Neuronal stem cell (in vitro differentiated cells): ENCODE results near the gene SYT15.
A peak's percentile ranks its signal among the peaks of the same experiment; 100 is the strongest.

Source experiments
- DNase-seq: peaks from one replicate; pipeline ENCODE4 v3.0.0-alpha.2; 2013; ENCODE audit warnings: low spot score
- H2AFZ ChIP-seq: one replicate; pipeline ENCODE4 v1.6.1; 2013; ENCODE audit warnings: mild to moderate bottlenecking, low read length, inconsistent platforms
- H2AK5ac ChIP-seq: 2 replicates; pipeline ENCODE4 v1.6.1; 2013; ENCODE audit warnings: low read depth, mild to moderate bottlenecking, inconsistent platforms, low read length, moderate library complexity, mixed read lengths
- H2BK120ac ChIP-seq: 2 replicates; pipeline ENCODE4 v1.6.1; 2013; ENCODE audit warnings: low read depth, mild to moderate bottlenecking, inconsistent platforms, low read length, moderate library complexity, mixed read lengths
- H2BK12ac ChIP-seq: one replicate; pipeline ENCODE4 v1.6.1; 2013; ENCODE audit warnings: low read length, inconsistent platforms
- H2BK15ac ChIP-seq: 2 replicates; pipeline ENCODE4 v1.6.1; 2013; ENCODE audit warnings: mild to moderate bottlenecking, low read length, inconsistent platforms, mixed read lengths
- H2BK5ac ChIP-seq: one replicate; pipeline ENCODE4 v1.6.1; 2013; ENCODE audit warnings: inconsistent platforms, mild to moderate bottlenecking, low read length, moderate library complexity
- H3K14ac ChIP-seq: one replicate; pipeline ENCODE4 v1.6.1; 2013; ENCODE audit warnings: low read length, inconsistent platforms
- H3K18ac ChIP-seq: 2 replicates; pipeline ENCODE4 v1.6.1; 2013; ENCODE audit warnings: low read length, inconsistent platforms
- H3K23ac ChIP-seq: 2 replicates; pipeline ENCODE4 v1.6.1; 2013; ENCODE audit warnings: low read depth, mild to moderate bottlenecking, mixed read lengths, low read length, inconsistent platforms; ENCODE audit not compliant: poor library complexity
- H3K27ac ChIP-seq: replicated peaks from 3 replicates; pipeline ENCODE4 v1.5.1; 2013; ENCODE audit warnings: low read length, inconsistent platforms
- H3K27me3 ChIP-seq, 3 experiments: 2 replicates each; pipeline ENCODE4 v1.6.1; 2013; ENCODE audit warnings: low read length in 3 of 3, mild to moderate bottlenecking in 2 of 3, inconsistent platforms in 1 of 3, low read depth in 1 of 3, mixed read lengths in 1 of 3, moderate library complexity in 1 of 3; ENCODE audit not compliant: control insufficient read depth in 3 of 3, insufficient read depth in 3 of 3
- H3K36me3 ChIP-seq, 2 donors: replicated peaks in 1 of 2; 2 replicates each; pipeline ENCODE4 v1.6.1; 2013; ENCODE audit warnings: low read length in 2 of 2; ENCODE audit not compliant: control insufficient read depth in 2 of 2, insufficient read depth in 2 of 2
- H3K4ac ChIP-seq: 2 replicates; pipeline ENCODE4 v1.6.1; 2013; ENCODE audit warnings: inconsistent platforms, mild to moderate bottlenecking, low read length, moderate library complexity
- H3K4me1 ChIP-seq, 2 donors: 1 replicate in 1 of 2; 2 replicates in 1 of 2; pipeline ENCODE4 v1.6.1; 2013; ENCODE audit warnings: low read length in 2 of 2, low read depth in 1 of 2; ENCODE audit not compliant: control insufficient read depth in 2 of 2, insufficient read depth in 1 of 2
- H3K4me2 ChIP-seq: one replicate; pipeline ENCODE4 v1.6.1; 2013; ENCODE audit warnings: mild to moderate bottlenecking, low read length, inconsistent platforms; ENCODE audit not compliant: insufficient read depth, poor library complexity, severe bottlenecking
- H3K4me3 ChIP-seq, 2 donors: 2 replicates each; pipeline ENCODE4 v1.5.1; 2013; ENCODE audit warnings: low read length in 2 of 2, mild to moderate bottlenecking in 2 of 2, inconsistent platforms in 1 of 2, moderate library complexity in 1 of 2
- H3K79me1 ChIP-seq: one replicate; pipeline ENCODE4 v1.6.1; 2013; ENCODE audit warnings: low read depth, mild to moderate bottlenecking, inconsistent platforms, low read length, moderate library complexity
- H3K9ac ChIP-seq: one replicate; pipeline ENCODE4 v1.6.1; 2013; ENCODE audit warnings: mild to moderate bottlenecking, low read depth, low read length, inconsistent platforms; ENCODE audit not compliant: poor library complexity
- H3K9me3 ChIP-seq, 2 donors: replicated peaks in 1 of 2; 2 replicates each; pipeline versions ENCODE3 to v1.6.1; 2013; ENCODE audit warnings: low read length in 2 of 2, mild to moderate bottlenecking in 2 of 2, inconsistent platforms in 1 of 2, low read depth in 1 of 2, mixed read lengths in 1 of 2, moderate library complexity in 1 of 2; ENCODE audit not compliant: control insufficient read depth in 2 of 2, insufficient read depth in 1 of 2
- H4K8ac ChIP-seq: one replicate; pipeline ENCODE4 v1.6.1; 2013; ENCODE audit warnings: low read depth, mild to moderate bottlenecking, inconsistent platforms, low read length, moderate library complexity
- H4K91ac ChIP-seq: one replicate; pipeline ENCODE4 v1.6.1; 2013; ENCODE audit warnings: low read length, low read depth, mild to moderate bottlenecking, inconsistent platforms; ENCODE audit not compliant: poor library complexity
- WGBS, 2 donors: extraction: QIAGEN DNeasy Blood & Tissue Kit; methylation state at CpG; one replicate each; pipeline ENCODE4 v1.1.7; 2013; ENCODE audit warnings: missing lambda C conversion rate in 2 of 2, mixed read lengths in 1 of 2; ENCODE audit not compliant: insufficient read length in 2 of 2, insufficient replicate concordance in 1 of 2; ENCODE audit errors: extremely low coverage in 2 of 2; 5-methylcytosine and 5-hydroxymethylcytosine counted together

SYT15 gene

GRCh38 chr10:46558392-46559185 is 20.3 kb upstream of the SYT15 start:
- peaks cover 0 to 69% (median 14%) of the 10 kb centered on the region in 3 experiments for H3K27me3 ChIP-seq
- WGBS, 2 donors, result no CpG with 5 or more reads among the region's 9 CpGs

GRCh38 chr10:46559231-46559671 is 19.7 kb upstream of the SYT15 start:
- no peak overlapping the region for H3K4me3 ChIP-seq

More at GRCh38 chr10:46558392-46559185, 20.3 kb upstream of the SYT15 start:
- H3K9me3 ChIP-seq, result peaks cover 0 to 4% of the 10 kb centered on the region in 2 donors
- H2AK5ac ChIP-seq, result peak overlapping the region; percentile 90
- H4K91ac ChIP-seq, result no peak overlapping the region
- no peak overlapping the region for H3K4me3 ChIP-seq
- H3K36me3 ChIP-seq, result no peaks in the 10 kb centered on the region
- H3K4me1 ChIP-seq, result peaks cover 2 to 13% of the 10 kb centered on the region in 2 donors
- H2BK12ac ChIP-seq, result no peak overlapping the region
- H3K79me1 ChIP-seq, result no peaks in the 10 kb centered on the region
- peak overlapping the region; percentile 0 for H2BK120ac ChIP-seq
- H3K14ac ChIP-seq, result no peak overlapping the region
- H3K9ac ChIP-seq, result no peak overlapping the region
- peak overlapping the region; percentile 0 for H3K23ac ChIP-seq
- no peak overlapping the region for H3K27ac ChIP-seq
- H4K8ac ChIP-seq, result no peak overlapping the region
- H3K18ac ChIP-seq, result peak overlapping the region; percentile 4
- H3K4ac ChIP-seq, result no peak overlapping the region
- no peak for DNase-seq
- no peak overlapping the region for H3K4me2 ChIP-seq
- no peak overlapping the region for H2AFZ ChIP-seq
- H2BK5ac ChIP-seq, result no peak overlapping the region
- peak overlapping the region; percentile 90 for H2BK15ac ChIP-seq

GRCh38 chr10:46560381-46560780 is 18.5 kb upstream of the SYT15 start:
- Histone ChIP-seq H2AK5ac (peak overlapping the region; percentile 5), H2BK12ac (no peak overlapping the region), H3K14ac (no peak overlapping the region), H2BK5ac (no peak overlapping the region), H2BK15ac (no peak overlapping the region), H3K27me3 (peaks cover 0 to 52% (median 12%) of the 10 kb centered on the region in 3 experiments), H2AFZ (no peak overlapping the region), H3K36me3 (no peaks in the 10 kb centered on the region), H4K91ac (no peak overlapping the region), H3K4me1 (peaks cover 2 to 10% of the 10 kb centered on the region in 2 donors), H3K9ac (no peak overlapping the region), H2BK120ac (no peak overlapping the region), H3K27ac (no peak overlapping the region), H4K8ac (no peak overlapping the region), H3K18ac (peak overlapping the region; percentile 20), H3K4me3 (no peak overlapping the region), H3K9me3 (peaks cover 0 to 4% of the 10 kb centered on the region in 2 donors), H3K79me1 (no peaks in the 10 kb centered on the region), H3K4me2 (no peak overlapping the region), H3K4ac (no peak overlapping the region), H3K23ac (no peak overlapping the region)
- WGBS, 2 donors, result no CpG with 5 or more reads among the region's 5 CpGs
- no peak for DNase-seq

More at GRCh38 chr10:46559231-46559671, 19.7 kb upstream of the SYT15 start:
- WGBS, 2 donors, result no CpG with 5 or more reads among the region's 5 CpGs
- no peak for DNase-seq
- Histone ChIP-seq H3K4ac (no peak overlapping the region), H3K9me3 (peaks cover 0 to 4% of the 10 kb centered on the region in 2 donors), H3K4me2 (no peak overlapping the region), H3K27ac (no peak overlapping the region), H2BK5ac (no peak overlapping the region), H4K8ac (no peak overlapping the region), H2AK5ac (no peak overlapping the region), H3K9ac (no peak overlapping the region), H3K18ac (no peak overlapping the region), H2BK15ac (no peak overlapping the region), H3K14ac (no peak overlapping the region), H3K36me3 (no peaks in the 10 kb centered on the region), H4K91ac (no peak overlapping the region), H2AFZ (no peak overlapping the region), H2BK120ac (no peak overlapping the region), H2BK12ac (no peak overlapping the region), H3K27me3 (peaks cover 0 to 63% (median 14%) of the 10 kb centered on the region in 3 experiments), H3K79me1 (no peaks in the 10 kb centered on the region), H3K4me1 (peaks cover 2 to 13% of the 10 kb centered on the region in 2 donors), H3K23ac (no peak overlapping the region)

GRCh38 chr10:46560952-46561351 is 18.0 kb upstream of the SYT15 start:
- Histone ChIP-seq H3K4me3 (no peak overlapping the region), H3K27ac (no peak overlapping the region), H3K27me3 (peaks cover 0 to 46% (median 9%) of the 10 kb centered on the region in 3 experiments), H3K79me1 (no peaks in the 10 kb centered on the region), H3K23ac (no peak overlapping the region), H3K9me3 (peaks cover 0 to 4% of the 10 kb centered on the region in 2 donors), H3K14ac (no peak overlapping the region), H3K4me1 (peaks cover 2 to 5% of the 10 kb centered on the region in 2 donors), H3K9ac (no peak overlapping the region), H2BK5ac (no peak overlapping the region), H3K4ac (no peak overlapping the region), H2AFZ (no peak overlapping the region), H2BK15ac (no peak overlapping the region), H3K18ac (no peak overlapping the region), H2BK12ac (no peak overlapping the region), H4K8ac (no peak overlapping the region), H3K4me2 (no peak overlapping the region), H3K36me3 (no peaks in the 10 kb centered on the region), H2AK5ac (no peak overlapping the region), H2BK120ac (no peak overlapping the region), H4K91ac (no peak overlapping the region)
- no CpG with 5 or more reads among the region's 1 CpG for WGBS, 2 donors
- no peak for DNase-seq
